NOMO-1 treated with DMSO at 0.1 percent for 48 hours (cell line): ENCODE results near the gene ZNF385B.

Experiments used
- DNase-seq: peaks from one replicate; lab custom pipeline; 2025; ENCODE audit not compliant: unreplicated experiment; lab: John Stamatoyannopoulos, UW

The ZNF385B gene

GRCh38 chr2:179856205-179856604 lies 5.2 kb downstream of the ZNF385B start:
- no peak for DNase-seq

DNA sequence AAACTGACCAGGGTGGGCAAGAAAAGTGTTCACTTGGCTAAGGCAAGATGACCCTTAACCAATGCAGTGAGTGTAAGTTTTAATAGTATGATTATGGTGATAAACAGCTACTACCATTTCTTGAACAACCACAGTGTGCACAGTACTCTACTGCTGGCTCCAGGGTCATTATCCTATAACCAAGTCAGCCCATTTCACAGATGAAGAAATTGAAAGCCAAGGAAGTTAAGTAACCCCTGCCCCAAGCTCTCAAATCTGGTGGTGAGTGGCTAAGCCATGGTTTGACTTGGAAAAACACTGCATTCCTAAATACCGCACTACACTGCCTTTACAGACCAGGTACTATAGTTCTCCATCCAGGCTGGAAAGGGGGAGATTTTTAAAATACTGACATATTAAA lies 5.7 kb downstream of the ZNF385B start:
- no peak for DNase-seq

DNA sequence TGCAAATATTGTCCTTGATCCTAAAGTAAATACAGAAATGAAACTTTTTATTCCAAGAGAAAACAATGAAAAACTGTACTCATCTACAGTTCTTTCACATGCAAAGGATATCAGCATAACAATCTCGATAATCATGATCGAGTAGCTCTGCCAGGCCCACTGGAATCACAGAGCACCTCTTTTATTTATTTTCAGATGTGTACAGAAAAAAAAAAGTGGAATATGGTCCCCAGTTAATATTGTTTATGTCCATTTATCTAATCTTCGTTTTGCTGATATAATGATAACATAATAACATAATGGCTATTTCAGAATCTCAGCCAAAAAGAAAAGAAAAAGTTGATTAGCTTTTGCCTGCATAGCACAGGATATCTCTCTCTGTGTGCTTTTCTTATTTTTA lies 6.5 kb downstream of the ZNF385B start:
- DNase-seq = no peak

- DNase-seq = no peak
Observed at GRCh38 chr2:179853108-179853507, 8.3 kb downstream of the ZNF385B start.

- no peak for DNase-seq
Observed at GRCh38 chr2:179850188-179850587, 11.2 kb downstream of the ZNF385B start.

DNA sequence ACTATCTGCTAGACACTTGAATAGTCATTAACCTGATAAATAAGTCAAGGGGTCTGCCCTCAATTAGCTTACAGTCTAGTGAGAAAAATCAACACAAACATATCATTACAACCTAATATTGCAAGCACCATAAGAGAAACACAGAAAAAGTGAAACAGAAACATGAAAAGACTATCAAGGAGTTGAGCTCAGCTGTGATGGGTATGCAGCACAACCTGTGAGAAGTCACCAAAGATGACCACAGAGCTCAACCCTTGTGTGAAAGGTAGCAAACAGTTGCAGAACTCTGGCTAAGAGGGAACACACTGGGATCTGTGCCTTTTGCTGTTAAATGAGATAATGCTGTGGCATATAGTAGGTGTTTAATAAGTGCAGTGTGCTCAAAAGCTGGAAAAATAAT lies 11.7 kb downstream of the ZNF385B start:
- no peak for DNase-seq

GRCh38 chr2:179843541-179843940 lies 17.9 kb downstream of the ZNF385B start:
- no peak for DNase-seq

GRCh38 chr2:179842498-179843153 lies 18.8 kb downstream of the ZNF385B start:
- DNase-seq = no peak

GRCh38 chr2:179840840-179841239 lies 20.6 kb downstream of the ZNF385B start:
- DNase-seq = no peak

GRCh38 chr2:179837408-179837807 lies 24.0 kb downstream of the ZNF385B start:
- DNase-seq = no peak

DNA sequence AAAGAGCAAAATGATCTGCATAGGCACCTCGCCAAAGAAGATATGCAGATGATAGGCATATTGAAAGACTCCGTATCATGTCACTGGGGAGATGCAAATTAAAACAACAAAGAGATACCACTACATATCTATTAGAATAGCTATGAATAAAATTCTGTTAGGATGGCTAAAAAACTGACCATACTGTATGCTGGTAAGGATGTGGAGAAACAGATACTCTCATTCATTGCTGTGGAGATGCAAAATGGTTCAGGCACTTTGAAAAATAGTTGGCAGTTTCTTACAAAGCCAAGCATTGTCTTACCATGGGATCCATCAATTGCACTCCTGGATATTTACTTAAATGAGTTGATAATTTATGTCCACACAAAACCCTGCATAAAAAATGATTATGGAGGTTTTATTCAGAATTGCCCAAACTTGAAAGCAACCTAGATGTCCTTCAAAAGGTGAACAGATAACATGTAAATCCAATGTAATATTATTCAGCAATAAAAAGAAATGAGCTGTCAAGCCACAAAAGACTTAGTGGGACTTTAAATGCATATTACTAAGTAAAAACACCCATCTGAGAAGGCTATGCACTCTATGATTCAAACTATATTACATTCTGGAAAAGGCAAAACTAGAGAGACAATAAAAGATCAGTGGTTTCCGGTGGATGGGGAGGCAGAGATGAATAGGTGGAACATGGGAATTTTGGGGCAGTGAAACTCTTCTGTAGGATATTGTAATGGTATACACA lies 31.2 kb downstream of the ZNF385B start:
- no peak for DNase-seq

GRCh38 chr2:179826297-179826696 lies 35.1 kb downstream of the ZNF385B start:
- DNase-seq = no peak

DNA sequence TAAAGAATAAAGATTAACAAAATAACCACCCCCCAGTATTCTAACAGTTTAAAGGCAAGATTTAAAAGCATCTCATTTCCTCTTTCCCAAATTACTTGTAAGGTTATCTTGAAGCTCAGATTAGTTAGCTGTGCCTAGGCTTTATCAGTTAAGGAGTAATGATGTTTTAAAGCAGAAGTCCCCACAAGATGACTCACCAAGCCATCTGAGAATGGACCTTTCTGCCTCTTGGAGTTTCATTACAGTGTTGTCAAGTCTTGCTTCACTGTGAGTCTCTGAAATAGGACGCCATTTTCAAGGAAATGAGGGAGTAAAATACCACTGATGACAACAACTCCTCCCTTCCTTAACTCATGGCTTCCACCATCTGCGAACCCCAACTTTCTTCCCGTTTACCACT lies 35.9 kb downstream of the ZNF385B start:
- DNase-seq = peak; percentile 4

GRCh38 chr2:179824961-179825360 lies 36.5 kb downstream of the ZNF385B start:
- no peak for DNase-seq

DNA sequence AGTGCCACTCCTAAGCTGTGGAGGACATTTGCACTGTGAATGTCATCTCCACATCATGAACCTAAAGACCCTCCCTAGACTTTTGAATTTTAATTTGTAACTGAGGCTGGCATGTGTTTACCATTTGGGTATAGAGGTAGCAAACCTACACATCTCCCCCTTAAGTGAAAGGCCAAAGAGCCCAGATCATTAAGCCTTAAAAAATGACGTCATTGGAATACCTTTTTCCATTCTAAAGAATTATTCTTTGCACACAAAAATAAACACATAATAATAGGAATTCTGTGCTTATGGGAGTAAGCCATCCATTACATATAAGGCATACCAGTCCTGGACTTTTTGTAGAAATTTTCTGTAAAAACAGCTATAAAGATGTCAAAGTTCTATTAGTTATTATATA lies 38.9 kb downstream of the ZNF385B start:
- DNase-seq = no peak

- DNase-seq = no peak
Observed at GRCh38 chr2:179818546-179818945, 42.9 kb downstream of the ZNF385B start.

DNA sequence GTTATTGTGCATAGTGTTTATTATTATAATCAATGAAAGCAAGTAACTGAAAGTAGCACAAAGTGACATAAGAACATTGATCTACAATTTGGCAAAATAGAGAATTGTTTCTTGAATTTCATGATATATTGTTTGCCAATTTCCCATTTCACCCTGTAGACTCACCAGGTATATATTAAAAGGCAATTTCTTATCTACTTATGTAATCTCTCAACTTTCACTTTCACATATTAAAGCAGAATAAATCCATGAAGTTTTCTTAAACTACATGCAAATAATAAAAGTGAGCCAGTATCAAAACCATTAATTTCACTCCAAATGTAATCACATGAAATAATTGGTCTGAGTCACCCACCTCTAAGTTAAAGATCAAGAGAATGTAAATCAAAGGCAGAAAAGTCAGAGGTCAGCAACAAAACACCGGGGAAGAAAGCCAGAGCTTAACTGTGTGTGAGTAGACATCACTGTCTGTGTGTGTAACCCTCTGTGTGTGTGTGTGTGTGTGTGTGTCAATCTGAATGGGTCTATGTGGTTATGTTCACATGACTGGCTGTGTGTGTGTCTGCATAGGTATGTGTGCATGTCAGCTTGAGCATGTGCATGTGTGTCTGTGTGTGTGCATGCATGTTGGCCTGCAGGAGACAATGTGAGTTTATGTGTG lies 44.1 kb downstream of the ZNF385B start:
- no peak for DNase-seq

GRCh38 chr2:179814050-179814449 lies 47.4 kb downstream of the ZNF385B start:
- no peak for DNase-seq

DNA sequence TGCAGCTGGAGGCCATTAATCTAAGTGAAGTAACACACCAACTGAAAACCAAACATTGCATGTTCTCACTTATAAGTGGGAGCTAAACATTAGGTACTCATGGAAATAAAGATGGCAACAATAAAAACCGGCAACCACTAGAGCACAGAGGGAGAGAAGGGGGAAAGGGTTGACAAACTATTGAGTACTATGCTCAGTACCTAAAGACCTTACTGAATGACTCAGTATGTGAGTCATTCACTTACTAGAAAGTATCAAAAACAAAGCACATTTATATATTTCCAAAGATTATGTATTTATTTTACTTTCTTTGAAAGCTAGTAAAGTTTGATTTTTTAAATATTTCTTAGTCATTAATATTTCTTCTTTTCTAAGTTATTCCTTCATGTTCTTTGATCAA lies 48.9 kb downstream of the ZNF385B start:
- DNase-seq = no peak

DNA sequence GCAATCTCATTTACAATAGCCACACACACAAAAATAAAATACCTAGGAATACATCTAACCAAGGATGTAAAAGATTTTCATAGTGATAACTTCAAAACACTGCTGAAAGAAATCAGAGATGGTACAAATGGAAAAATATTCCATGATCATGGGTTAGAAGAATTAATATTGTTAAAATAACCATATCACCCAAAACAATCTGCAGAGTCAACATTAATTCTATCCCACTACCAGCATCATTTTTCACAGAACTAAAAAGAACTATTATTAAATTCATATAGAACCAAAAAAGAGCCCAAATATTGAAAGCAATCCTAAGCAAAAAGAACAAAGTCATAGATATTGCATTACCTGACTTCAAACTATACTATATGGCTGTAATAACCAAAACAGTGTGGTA lies 50.4 kb downstream of the ZNF385B start:
- DNase-seq = no peak

GRCh38 chr2:179809606-179810005 lies 51.8 kb downstream of the ZNF385B start:
- no peak for DNase-seq

- DNase-seq = no peak
Observed at GRCh38 chr2:179805001-179805400, 56.4 kb downstream of the ZNF385B start.
